HepG2 (cell line): Measurements from ENCODE around the gene ALDH3A2. TPM values are rescaled to one million over a fixed set of nuclear protein-coding genes. Genes with fewer than 3 reads are reported as not detected.
A peak's percentile ranks its signal among the peaks of the same experiment; 100 is the strongest.

Experiments used
- ARNTL ChIP-seq: sonication (generic); formaldehyde crosslinking; IDR thresholded peaks from 2 replicates; pipeline ENCODE4 v1.4.0; 2020; ENCODE audit warnings: mild to moderate bottlenecking, missing genetic modification reagents
- CCAR2 ChIP-seq: fragments of 200-400 bp; formaldehyde crosslinking; optimal IDR thresholded peaks from 2 replicates; pipeline ENCODE3; 2018; ENCODE audit warnings: low read depth, mild to moderate bottlenecking, low read length, moderate library complexity
- CTCF ChIP-seq: sonication (generic); formaldehyde crosslinking; IDR thresholded peaks from 2 replicates; pipeline ENCODE4 v1.5.0; 2020; ENCODE audit warnings: mild to moderate bottlenecking, missing genetic modification reagents, moderate library complexity
- HMGXB4 ChIP-seq, 2 experiments: sonication (generic) in 1 of 2; formaldehyde crosslinking in 1 of 2; IDR thresholded peaks; 2 replicates each; pipeline versions ENCODE4 v1.4.0 to v1.6.1; 2018 to 2020; ENCODE audit warnings: missing genetic modification reagents in 2 of 2, borderline replicate concordance in 1 of 2, low read depth in 1 of 2, mild to moderate bottlenecking in 1 of 2, missing biosample characterization in 1 of 2
- KDM4B ChIP-seq: sonication (generic); formaldehyde crosslinking; IDR thresholded peaks from 2 replicates; pipeline ENCODE4 v1.4.0; 2020; ENCODE audit warnings: missing genetic modification reagents
- POLR2AphosphoS5 ChIP-seq: IDR thresholded peaks from 2 replicates; pipeline ENCODE4 v1.6.1; 2012; ENCODE audit warnings: low read depth, low read length
- SOX6 ChIP-seq, 2 experiments: fragments of 450-650 bp in 1 of 2; sonication (generic) in 1 of 2; formaldehyde crosslinking in 1 of 2; IDR thresholded peaks; 2 replicates each; pipeline versions ENCODE4 v1.4.0 to v1.6.1; 2017 to 2020; ENCODE audit warnings: antibody characterized with exemption in 1 of 2, mild to moderate bottlenecking in 1 of 2, missing genetic modification reagents in 1 of 2
- ZNF136 ChIP-seq: sonication (generic); formaldehyde crosslinking; IDR thresholded peaks from 2 replicates; pipeline ENCODE4 v1.8.1; 2022; ENCODE audit warnings: low read depth, mild to moderate bottlenecking, moderate library complexity, missing genetic modification reagents
- ZNF317 ChIP-seq: sonication (generic); formaldehyde crosslinking; IDR thresholded peaks from 2 replicates; pipeline ENCODE4 v1.5.0; 2020; ENCODE audit warnings: mild to moderate bottlenecking, missing genetic modification reagents
- polyA plus RNA-seq, 8 experiments: library from polyadenylated mRNA; depleted of rRNA in 3 of 8; stranded (reverse) in 7 of 8; unstranded in 1 of 8; fragments of >200 nt; fragmentation: Illumina TruSeq in 4 of 8; extraction: Trizol in 4 of 8; gene quantifications; 2 replicates each; pipeline versions ENCODE4 v1.2.1 to v1.2.3, GENCODE V29; 2011 to 2016; ENCODE audit warnings: low read depth in 4 of 8, missing spikeins in 1 of 8, mixed read lengths in 1 of 8; ENCODE audit not compliant: insufficient read depth in 1 of 8
- total RNA-seq, 5 experiments: library from RNA; depleted of rRNA; stranded (reverse); fragments of >200 nt; fragmentation: Illumina TruSeq; extraction: Trizol; gene quantifications; 2 replicates each; pipeline ENCODE4 v1.2.3, GENCODE V29; 2016; ENCODE audit warnings: low read depth in 1 of 5
- TF ChIP-seq, protein P1 (sequence below): sonication (generic); formaldehyde crosslinking; IDR thresholded peaks from 2 replicates; pipeline ENCODE4 v1.4.0; 2020; ENCODE audit warnings: missing genetic modification reagents

ALDH3A2 gene
- total and polyA plus RNA-seq, 2 of the 13 experiments (the other 11 are each of a cell fraction or from before 2014, with no cell fraction given) = 80.8 to 180 TPM

- no peak for TF ChIP-seq HMGXB4 (CRISPR knock-in tag; IDR thresholded peaks at IDR 0.05; ENCODE audit: borderline replicate concordance in 1 of 2, low read depth in 1 of 2)
- TF ChIP-seq ARNTL = no peak
- TF ChIP-seq CTCF (CRISPR knock-in tag) = peak; percentile 84
- no peak for TF ChIP-seq KDM4B (CRISPR knock-in tag)
- no peak for TF ChIP-seq SOX6 (IDR thresholded peaks at IDR 0.05)
- TF ChIP-seq SOX6 (CRISPR knock-in tag; IDR thresholded peaks at IDR 0.05) = peak; percentile 10; the same call in 1 of the 2 replicates
- no peak for TF ChIP-seq POLR2AphosphoS5
- TF ChIP-seq, protein P1, sequence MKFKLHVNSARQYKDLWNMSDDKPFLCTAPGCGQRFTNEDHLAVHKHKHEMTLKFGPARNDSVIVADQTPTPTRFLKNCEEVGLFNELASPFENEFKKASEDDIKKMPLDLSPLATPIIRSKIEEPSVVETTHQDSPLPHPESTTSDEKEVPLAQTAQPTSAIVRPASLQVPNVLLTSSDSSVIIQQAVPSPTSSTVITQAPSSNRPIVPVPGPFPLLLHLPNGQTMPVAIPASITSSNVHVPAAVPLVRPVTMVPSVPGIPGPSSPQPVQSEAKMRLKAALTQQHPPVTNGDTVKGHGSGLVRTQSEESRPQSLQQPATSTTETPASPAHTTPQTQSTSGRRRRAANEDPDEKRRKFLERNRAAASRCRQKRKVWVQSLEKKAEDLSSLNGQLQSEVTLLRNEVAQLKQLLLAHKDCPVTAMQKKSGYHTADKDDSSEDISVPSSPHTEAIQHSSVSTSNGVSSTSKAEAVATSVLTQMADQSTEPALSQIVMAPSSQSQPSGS (CRISPR knock-in tag) = no peak
- TF ChIP-seq CCAR2 = no peak
- no peak for TF ChIP-seq ZNF136 (CRISPR knock-in tag)
- no peak for TF ChIP-seq ZNF317
Observed at GRCh38 chr17:19718613-19719354, 70.2 kb downstream of the ALDH3A2 start (continued).
